ENCODE measurements around the gene PLVAP. TPM values are rescaled to one million over a fixed set of nuclear protein-coding genes. Genes with fewer than 3 reads are reported as not detected.

Gene PLVAP
- total and polyA plus RNA-seq, 9 of the 15 experiments (the other 6 are each of a cell fraction or from before 2014, with no cell fraction given): 0.09 to 0.84 (median 0.51) TPM; not detected in 4

DNA sequence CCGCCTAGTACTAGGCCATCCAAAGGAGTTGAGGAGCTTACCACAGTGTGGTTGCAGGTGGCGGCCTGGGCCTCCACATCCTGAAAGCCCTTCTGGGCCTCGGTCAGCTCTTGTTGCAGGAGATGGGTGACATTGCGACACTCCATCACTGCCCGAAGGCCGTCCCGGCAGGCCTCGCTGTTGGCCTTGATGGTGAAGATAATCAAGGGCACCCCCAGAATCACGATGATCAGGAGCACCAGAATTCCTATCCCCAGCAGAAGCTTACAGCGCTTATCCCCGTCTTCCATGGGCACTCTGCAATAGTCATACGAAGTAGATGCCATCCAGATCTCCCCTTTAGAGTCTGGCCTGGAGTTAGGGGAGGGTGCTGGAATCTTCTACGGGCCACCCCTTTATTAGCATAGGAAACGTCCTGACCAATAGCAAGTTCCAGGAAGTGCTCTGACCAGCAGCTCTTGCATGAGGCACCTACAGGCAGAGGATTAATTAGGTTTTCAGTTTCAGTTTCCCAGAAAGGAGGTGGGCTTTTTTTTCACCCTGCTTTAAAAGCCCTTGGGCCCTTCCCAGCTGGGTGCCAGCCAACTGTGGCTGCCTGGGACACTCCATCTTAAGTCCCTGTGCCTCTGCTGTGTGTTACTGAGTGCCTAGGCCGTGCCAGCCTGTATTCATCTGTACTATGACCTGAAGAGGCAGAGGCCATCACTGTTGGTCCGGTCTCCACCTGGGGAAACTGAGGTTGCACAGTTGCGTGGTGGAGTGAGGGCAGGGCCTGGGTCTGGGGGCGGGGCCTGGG is 28.3 kb upstream of the PLVAP start, which contains the start of gene BST2 (continued):
- TF ChIP-seq, protein P1, sequence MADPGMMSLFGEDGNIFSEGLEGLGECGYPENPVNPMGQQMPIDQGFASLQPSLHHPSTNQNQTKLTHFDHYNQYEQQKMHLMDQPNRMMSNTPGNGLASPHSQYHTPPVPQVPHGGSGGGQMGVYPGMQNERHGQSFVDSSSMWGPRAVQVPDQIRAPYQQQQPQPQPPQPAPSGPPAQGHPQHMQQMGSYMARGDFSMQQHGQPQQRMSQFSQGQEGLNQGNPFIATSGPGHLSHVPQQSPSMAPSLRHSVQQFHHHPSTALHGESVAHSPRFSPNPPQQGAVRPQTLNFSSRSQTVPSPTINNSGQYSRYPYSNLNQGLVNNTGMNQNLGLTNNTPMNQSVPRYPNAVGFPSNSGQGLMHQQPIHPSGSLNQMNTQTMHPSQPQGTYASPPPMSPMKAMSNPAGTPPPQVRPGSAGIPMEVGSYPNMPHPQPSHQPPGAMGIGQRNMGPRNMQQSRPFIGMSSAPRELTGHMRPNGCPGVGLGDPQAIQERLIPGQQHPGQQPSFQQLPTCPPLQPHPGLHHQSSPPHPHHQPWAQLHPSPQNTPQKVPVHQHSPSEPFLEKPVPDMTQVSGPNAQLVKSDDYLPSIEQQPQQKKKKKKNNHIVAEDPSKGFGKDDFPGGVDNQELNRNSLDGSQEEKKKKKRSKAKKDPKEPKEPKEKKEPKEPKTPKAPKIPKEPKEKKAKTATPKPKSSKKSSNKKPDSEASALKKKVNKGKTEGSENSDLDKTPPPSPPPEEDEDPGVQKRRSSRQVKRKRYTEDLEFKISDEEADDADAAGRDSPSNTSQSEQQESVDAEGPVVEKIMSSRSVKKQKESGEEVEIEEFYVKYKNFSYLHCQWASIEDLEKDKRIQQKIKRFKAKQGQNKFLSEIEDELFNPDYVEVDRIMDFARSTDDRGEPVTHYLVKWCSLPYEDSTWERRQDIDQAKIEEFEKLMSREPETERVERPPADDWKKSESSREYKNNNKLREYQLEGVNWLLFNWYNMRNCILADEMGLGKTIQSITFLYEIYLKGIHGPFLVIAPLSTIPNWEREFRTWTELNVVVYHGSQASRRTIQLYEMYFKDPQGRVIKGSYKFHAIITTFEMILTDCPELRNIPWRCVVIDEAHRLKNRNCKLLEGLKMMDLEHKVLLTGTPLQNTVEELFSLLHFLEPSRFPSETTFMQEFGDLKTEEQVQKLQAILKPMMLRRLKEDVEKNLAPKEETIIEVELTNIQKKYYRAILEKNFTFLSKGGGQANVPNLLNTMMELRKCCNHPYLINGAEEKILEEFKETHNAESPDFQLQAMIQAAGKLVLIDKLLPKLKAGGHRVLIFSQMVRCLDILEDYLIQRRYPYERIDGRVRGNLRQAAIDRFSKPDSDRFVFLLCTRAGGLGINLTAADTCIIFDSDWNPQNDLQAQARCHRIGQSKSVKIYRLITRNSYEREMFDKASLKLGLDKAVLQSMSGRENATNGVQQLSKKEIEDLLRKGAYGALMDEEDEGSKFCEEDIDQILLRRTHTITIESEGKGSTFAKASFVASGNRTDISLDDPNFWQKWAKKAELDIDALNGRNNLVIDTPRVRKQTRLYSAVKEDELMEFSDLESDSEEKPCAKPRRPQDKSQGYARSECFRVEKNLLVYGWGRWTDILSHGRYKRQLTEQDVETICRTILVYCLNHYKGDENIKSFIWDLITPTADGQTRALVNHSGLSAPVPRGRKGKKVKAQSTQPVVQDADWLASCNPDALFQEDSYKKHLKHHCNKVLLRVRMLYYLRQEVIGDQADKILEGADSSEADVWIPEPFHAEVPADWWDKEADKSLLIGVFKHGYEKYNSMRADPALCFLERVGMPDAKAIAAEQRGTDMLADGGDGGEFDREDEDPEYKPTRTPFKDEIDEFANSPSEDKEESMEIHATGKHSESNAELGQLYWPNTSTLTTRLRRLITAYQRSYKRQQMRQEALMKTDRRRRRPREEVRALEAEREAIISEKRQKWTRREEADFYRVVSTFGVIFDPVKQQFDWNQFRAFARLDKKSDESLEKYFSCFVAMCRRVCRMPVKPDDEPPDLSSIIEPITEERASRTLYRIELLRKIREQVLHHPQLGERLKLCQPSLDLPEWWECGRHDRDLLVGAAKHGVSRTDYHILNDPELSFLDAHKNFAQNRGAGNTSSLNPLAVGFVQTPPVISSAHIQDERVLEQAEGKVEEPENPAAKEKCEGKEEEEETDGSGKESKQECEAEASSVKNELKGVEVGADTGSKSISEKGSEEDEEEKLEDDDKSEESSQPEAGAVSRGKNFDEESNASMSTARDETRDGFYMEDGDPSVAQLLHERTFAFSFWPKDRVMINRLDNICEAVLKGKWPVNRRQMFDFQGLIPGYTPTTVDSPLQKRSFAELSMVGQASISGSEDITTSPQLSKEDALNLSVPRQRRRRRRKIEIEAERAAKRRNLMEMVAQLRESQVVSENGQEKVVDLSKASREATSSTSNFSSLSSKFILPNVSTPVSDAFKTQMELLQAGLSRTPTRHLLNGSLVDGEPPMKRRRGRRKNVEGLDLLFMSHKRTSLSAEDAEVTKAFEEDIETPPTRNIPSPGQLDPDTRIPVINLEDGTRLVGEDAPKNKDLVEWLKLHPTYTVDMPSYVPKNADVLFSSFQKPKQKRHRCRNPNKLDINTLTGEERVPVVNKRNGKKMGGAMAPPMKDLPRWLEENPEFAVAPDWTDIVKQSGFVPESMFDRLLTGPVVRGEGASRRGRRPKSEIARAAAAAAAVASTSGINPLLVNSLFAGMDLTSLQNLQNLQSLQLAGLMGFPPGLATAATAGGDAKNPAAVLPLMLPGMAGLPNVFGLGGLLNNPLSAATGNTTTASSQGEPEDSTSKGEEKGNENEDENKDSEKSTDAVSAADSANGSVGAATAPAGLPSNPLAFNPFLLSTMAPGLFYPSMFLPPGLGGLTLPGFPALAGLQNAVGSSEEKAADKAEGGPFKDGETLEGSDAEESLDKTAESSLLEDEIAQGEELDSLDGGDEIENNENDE (IDR thresholded peaks at IDR 0.05; ENCODE audit: low read depth, low read length): no peak
- TF ChIP-seq ZFP36 (IDR thresholded peaks at IDR 0.05; ENCODE audit: low read depth, low read length, partially characterized antibody): no peak
- no peak for TF ChIP-seq ZNF75A (CRISPR knock-in tag; IDR thresholded peaks at IDR 0.05)
- TF ChIP-seq ZSCAN29 (IDR thresholded peaks at IDR 0.05): no peak
- no peak for TF ChIP-seq LARP7 (IDR thresholded peaks at IDR 0.05)
- TF ChIP-seq ZNF3 (CRISPR knock-in tag; IDR thresholded peaks at IDR 0.05): no peak
- no peak for TF ChIP-seq HMGN3 (IDR thresholded peaks at IDR 0.05; ENCODE audit: borderline replicate concordance, extremely low read depth, insufficient read length, low read depth, low read length)
- TF ChIP-seq PML (IDR thresholded peaks at IDR 0.05; ENCODE audit: low read length): peak; percentile 88
- peak in 1 of 2 experiments; percentile 47; a peak in 2 of 4 replicates for TF ChIP-seq SIN3A (IDR thresholded peaks at IDR 0.05; ENCODE audit: borderline replicate concordance in 2 of 2, control insufficient read depth in 1 of 2, low read depth in 2 of 2, low read length in 2 of 2)
- TF ChIP-seq POLR2AphosphoS2 (IDR thresholded peaks at IDR 0.05; ENCODE audit: low read length): no peak
- TF ChIP-seq, protein P2, sequence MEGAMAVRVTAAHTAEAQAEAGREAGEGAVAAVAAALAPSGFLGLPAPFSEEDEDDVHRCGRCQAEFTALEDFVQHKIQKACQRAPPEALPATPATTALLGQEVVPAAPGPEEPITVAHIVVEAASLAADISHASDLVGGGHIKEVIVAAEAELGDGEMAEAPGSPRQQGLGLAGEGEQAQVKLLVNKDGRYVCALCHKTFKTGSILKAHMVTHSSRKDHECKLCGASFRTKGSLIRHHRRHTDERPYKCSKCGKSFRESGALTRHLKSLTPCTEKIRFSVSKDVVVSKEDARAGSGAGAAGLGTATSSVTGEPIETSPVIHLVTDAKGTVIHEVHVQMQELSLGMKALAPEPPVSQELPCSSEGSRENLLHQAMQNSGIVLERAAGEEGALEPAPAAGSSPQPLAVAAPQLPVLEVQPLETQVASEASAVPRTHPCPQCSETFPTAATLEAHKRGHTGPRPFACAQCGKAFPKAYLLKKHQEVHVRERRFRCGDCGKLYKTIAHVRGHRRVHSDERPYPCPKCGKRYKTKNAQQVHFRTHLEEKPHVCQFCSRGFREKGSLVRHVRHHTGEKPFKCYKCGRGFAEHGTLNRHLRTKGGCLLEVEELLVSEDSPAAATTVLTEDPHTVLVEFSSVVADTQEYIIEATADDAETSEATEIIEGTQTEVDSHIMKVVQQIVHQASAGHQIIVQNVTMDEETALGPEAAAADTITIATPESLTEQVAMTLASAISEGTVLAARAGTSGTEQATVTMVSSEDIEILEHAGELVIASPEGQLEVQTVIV (CRISPR knock-in tag; IDR thresholded peaks at IDR 0.05; ENCODE audit: borderline replicate concordance): no peak
- TF ChIP-seq TCF7 (IDR thresholded peaks at IDR 0.05; ENCODE audit: borderline replicate concordance): no peak

Data from K562 (cell line).